NCI-H2196 (cell line): Measurements from ENCODE around the gene DLGAP5.

Experiments used
- DNase-seq: peaks from one replicate; lab custom pipeline; 2025; ENCODE audit not compliant: unreplicated experiment; lab: John Stamatoyannopoulos, UW

Gene DLGAP5, protein sequence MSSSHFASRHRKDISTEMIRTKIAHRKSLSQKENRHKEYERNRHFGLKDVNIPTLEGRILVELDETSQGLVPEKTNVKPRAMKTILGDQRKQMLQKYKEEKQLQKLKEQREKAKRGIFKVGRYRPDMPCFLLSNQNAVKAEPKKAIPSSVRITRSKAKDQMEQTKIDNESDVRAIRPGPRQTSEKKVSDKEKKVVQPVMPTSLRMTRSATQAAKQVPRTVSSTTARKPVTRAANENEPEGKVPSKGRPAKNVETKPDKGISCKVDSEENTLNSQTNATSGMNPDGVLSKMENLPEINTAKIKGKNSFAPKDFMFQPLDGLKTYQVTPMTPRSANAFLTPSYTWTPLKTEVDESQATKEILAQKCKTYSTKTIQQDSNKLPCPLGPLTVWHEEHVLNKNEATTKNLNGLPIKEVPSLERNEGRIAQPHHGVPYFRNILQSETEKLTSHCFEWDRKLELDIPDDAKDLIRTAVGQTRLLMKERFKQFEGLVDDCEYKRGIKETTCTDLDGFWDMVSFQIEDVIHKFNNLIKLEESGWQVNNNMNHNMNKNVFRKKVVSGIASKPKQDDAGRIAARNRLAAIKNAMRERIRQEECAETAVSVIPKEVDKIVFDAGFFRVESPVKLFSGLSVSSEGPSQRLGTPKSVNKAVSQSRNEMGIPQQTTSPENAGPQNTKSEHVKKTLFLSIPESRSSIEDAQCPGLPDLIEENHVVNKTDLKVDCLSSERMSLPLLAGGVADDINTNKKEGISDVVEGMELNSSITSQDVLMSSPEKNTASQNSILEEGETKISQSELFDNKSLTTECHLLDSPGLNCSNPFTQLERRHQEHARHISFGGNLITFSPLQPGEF

GRCh38 chr14:55191203-55192053 lies at the start of gene DLGAP5:
TSS of gene DLGAP5 (minus strand) at chr14:55191585. CDS start at chr14:55189179, 2,406 bp downstream.
- peak; percentile 97 for DNase-seq

GRCh38 chr14:55240526-55241178 lies 49.3 kb upstream of the DLGAP5 start:
- DNase-seq, result no peak

- DNase-seq, result no peak
These were observed 47.9 kb upstream of the DLGAP5 start for GRCh38 chr14:55239320-55239719.

GRCh38 chr14:55238019-55238680 lies 46.8 kb upstream of the DLGAP5 start:
- DNase-seq, result no peak

DNA sequence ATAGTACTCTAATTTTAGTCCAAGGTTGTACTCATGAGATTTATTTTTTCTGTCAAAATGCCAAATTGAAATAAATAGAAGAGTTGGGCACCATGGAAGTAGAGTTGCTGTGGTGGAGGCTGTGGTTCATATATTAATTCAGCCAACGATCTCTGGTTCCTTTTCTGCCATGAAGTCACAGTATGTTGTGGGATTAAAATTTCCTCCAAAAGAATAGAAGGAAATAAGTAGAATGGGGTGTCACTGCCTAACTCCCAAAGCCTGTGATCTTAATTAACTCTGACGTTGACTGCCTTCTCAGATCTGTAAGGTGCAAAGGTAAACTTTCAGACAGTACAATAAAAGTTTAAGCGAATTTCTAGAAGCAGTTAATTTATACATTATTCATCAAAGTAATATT lies 42.2 kb upstream of the DLGAP5 start:
- DNase-seq, result no peak

DNA sequence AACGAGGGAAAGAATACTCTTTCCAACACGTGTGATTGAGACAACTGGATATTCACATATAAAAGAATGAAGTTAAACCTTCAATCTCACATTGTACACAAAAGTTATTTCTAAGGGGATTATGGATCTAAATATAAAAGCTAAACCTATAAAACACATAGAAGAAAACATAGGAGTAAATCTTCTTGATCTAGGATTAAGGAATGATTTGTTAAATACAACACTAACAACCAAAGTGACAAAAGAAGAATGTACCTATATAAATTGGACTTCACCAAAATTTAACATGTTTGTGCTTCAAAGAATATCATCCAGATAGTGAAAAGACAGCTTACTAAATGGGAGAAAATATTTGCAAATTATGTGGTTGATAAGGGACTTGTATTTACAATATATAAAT lies 36.9 kb upstream of the DLGAP5 start:
- DNase-seq, result no peak

GRCh38 chr14:55223364-55223763 lies 32.0 kb upstream of the DLGAP5 start:
- no peak for DNase-seq

- no peak for DNase-seq
These were observed 30.6 kb upstream of the DLGAP5 start for GRCh38 chr14:55221968-55222367.

- no peak for DNase-seq
These were observed 29.8 kb upstream of the DLGAP5 start for GRCh38 chr14:55221186-55221585.

GRCh38 chr14:55220230-55220629 lies 28.8 kb upstream of the DLGAP5 start:
- no peak for DNase-seq

DNA sequence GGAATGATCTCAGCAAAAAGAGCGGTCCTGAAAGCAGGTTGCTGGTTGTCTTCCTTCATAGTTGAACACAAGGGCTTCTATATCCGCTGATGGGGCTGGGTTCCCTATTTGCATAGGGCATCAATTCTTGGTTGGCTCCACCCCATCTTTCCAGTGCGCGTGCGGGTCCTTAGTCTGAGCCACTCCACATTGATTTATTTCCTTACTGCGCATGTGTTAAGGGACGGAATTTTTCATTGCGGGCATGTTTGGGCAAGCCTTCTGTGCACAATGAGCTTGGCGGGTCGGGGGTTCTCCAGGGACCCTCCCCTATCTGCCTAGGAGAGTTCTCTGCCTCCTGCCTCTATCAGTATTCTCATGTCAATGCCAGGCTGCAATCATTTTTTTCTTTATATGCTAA lies 21.2 kb upstream of the DLGAP5 start:
- DNase-seq, result no peak

GRCh38 chr14:55207832-55208231 lies 16.4 kb upstream of the DLGAP5 start:
- DNase-seq, result no peak

GRCh38 chr14:55206175-55206693 lies 14.8 kb upstream of the DLGAP5 start:
- no peak for DNase-seq

- DNase-seq, result no peak
These were observed 10.1 kb upstream of the DLGAP5 start for GRCh38 chr14:55201219-55202101.

GRCh38 chr14:55200651-55201050 lies 9.3 kb upstream of the DLGAP5 start:
- DNase-seq, result no peak

GRCh38 chr14:55198749-55199148 lies 7.4 kb upstream of the DLGAP5 start:
- DNase-seq, result no peak

GRCh38 chr14:55194656-55195355 lies 3.4 kb upstream of the DLGAP5 start:
- no peak for DNase-seq

DNA sequence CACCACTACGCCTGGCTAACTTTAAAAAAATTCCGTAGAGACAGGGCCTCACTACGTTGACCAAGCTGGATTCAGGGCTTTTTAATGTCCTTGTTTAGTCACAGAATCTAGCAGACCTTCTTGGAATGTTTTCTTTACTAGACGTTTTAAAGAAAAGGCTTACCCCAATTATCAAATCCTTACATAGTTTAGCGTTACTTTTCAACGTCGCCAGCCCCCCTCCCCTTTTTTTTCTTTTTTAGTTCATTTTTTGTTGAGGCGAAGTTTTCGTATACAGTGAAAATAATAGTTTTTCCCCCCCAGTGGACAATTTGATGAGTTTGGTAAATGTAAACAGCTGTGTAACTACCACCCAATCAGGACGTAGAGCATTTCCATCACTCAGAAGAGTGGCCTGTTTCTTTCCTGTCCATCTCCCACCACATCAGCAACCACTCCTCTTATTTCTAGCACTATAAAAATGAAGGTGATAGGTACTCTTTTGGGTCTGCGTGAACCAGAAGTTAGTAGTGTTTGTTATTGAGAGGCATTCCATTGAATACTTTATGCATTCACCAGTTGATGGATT lies 753 bp upstream of the DLGAP5 start:
- DNase-seq, result no peak
